Measurements from ENCODE around the gene DDC.

Gene DDC

GRCh38 chr7:50409856-50410745 is 155.1 kb downstream of the DDC start:
- no peak for DNase-seq

Data from NCI-H1436 (cell line).